H1 (cell line): Measurements from ENCODE around the gene FGGY. TPM values are rescaled to one million over a fixed set of nuclear protein-coding genes. Genes with fewer than 3 reads are reported as not detected.

Experiments used
- CTCF ChIA-PET: fragments of 300-600 bp; sonication (Branson Sonifier 250); formaldehyde crosslinking; loops from one replicate; lab custom pipeline; 2021; ENCODE audit not compliant: partially characterized antibody; lab: Charles Lee
- POLR2A ChIA-PET: fragments of 300-600 bp; sonication (Branson Sonifier 250); formaldehyde crosslinking; loops from one replicate; lab custom pipeline; 2021; ENCODE audit warnings: inconsistent platforms; ENCODE audit not compliant: partially characterized antibody; lab: Charles Lee
- DNase-seq, 2 experiments: peaks; one replicate each; pipeline versions ENCODE4 v3.0.0 to v3.0.0-alpha.2; 2010 to 2022; ENCODE audit warnings: low spot score in 2 of 2, low read depth in 1 of 2, mixed read lengths in 1 of 2
- FAIRE-seq: peaks from 2 replicates; lab custom pipeline; 2011; peaks lifted over from hg19 to GRCh38; lab: Jason Lieb, UNC
- H2AFZ ChIP-seq: 2 replicates; pipeline ENCODE4 v1.8.1; 2012; ENCODE audit warnings: low read length, inconsistent platforms
- H2AK5ac ChIP-seq: 2 replicates; pipeline ENCODE4 v1.6.1; 2013; ENCODE audit warnings: low read depth, low read length
- H2BK120ac ChIP-seq: replicated peaks from 2 replicates; pipeline ENCODE3; 2013; ENCODE audit warnings: low read depth, low read length, inconsistent platforms
- H2BK12ac ChIP-seq: 2 replicates; pipeline ENCODE4 v1.6.1; 2013; ENCODE audit warnings: low read depth, low read length
- H2BK15ac ChIP-seq: 2 replicates; pipeline ENCODE4 v1.6.1; 2013; ENCODE audit warnings: low read length
- H2BK20ac ChIP-seq: 2 replicates; pipeline ENCODE4 v1.6.1; 2013; ENCODE audit warnings: low read length
- H2BK5ac ChIP-seq: 2 replicates; pipeline ENCODE4 v1.6.1; 2013; ENCODE audit warnings: low read depth, low read length
- H3K14ac ChIP-seq: 2 replicates; pipeline ENCODE4 v1.6.1; 2013; ENCODE audit warnings: inconsistent platforms; ENCODE audit not compliant: insufficient read length
- H3K18ac ChIP-seq: 2 replicates; pipeline ENCODE4 v1.6.1; 2013; ENCODE audit warnings: low read length; ENCODE audit errors: extremely low read depth
- H3K23ac ChIP-seq: 2 replicates; pipeline ENCODE4 v1.6.1; 2013; ENCODE audit warnings: inconsistent platforms; ENCODE audit not compliant: insufficient read length
- H3K23me2 ChIP-seq: 2 replicates; pipeline ENCODE4 v1.6.1; 2013; ENCODE audit warnings: low read depth, low read length
- H3K27ac ChIP-seq: 2 replicates; pipeline ENCODE4 v1.6.1; 2011; ENCODE audit warnings: low read depth, low read length, inconsistent platforms
- H3K27me3 ChIP-seq, 4 experiments: replicated peaks in 1 of 4; 1 replicate in 1 of 4; 2 replicates in 3 of 4; pipeline versions ENCODE4 v1.6.1 to v1.8.1; 2011 to 2013; ENCODE audit warnings: low read length in 3 of 4, mild to moderate bottlenecking in 3 of 4, inconsistent platforms in 2 of 4, mixed read lengths in 2 of 4, moderate library complexity in 1 of 4; ENCODE audit not compliant: control insufficient read depth in 3 of 4, insufficient read depth in 3 of 4; ENCODE audit errors: extremely low read depth in 1 of 4
- H3K36me3 ChIP-seq, 4 experiments: 2 replicates each; pipeline versions ENCODE4 v1.6.1 to v1.8.1; 2011 to 2013; ENCODE audit warnings: mild to moderate bottlenecking in 4 of 4, low read length in 3 of 4, moderate library complexity in 2 of 4, control low read depth in 1 of 4, inconsistent platforms in 1 of 4; ENCODE audit not compliant: insufficient read depth in 4 of 4, control insufficient read depth in 2 of 4
- H3K4ac ChIP-seq: replicated peaks from 2 replicates; pipeline ENCODE3; 2013; ENCODE audit warnings: low read length, low read depth, mixed read lengths, inconsistent platforms; ENCODE audit not compliant: insufficient read length
- H3K4me1 ChIP-seq, 4 experiments: replicated peaks in 1 of 4; 1 replicate in 1 of 4; 2 replicates in 3 of 4; pipeline versions ENCODE4 v1.6.1 to v1.8.1; 2011 to 2013; ENCODE audit warnings: low read length in 3 of 4, inconsistent platforms in 2 of 4, mixed read lengths in 1 of 4; ENCODE audit not compliant: insufficient read depth in 4 of 4, control insufficient read depth in 3 of 4
- H3K4me2 ChIP-seq, 2 experiments: 2 replicates each; pipeline versions ENCODE4 v1.6.1 to v1.8.1; 2011 to 2013; ENCODE audit warnings: low read depth in 2 of 2, low read length in 2 of 2, control low read depth in 1 of 2, inconsistent platforms in 1 of 2, mild to moderate bottlenecking in 1 of 2; ENCODE audit not compliant: insufficient read depth in 1 of 2
- H3K4me3 ChIP-seq, 4 experiments: fragments of 200-600, 300-600 bp in 1 of 4; sonication (generic), shearing (Covaris generic), sonication (Bioruptor Twin) in 1 of 4; 2 replicates each; pipeline versions ENCODE4 v1.5.1 to v1.8.1; 2011 to 2016; ENCODE audit warnings: low read length in 4 of 4, low read depth in 3 of 4, control low read depth in 2 of 4, inconsistent platforms in 2 of 4, mild to moderate bottlenecking in 2 of 4, mixed read lengths in 1 of 4, moderate library complexity in 1 of 4; ENCODE audit not compliant: insufficient read depth in 2 of 4; ENCODE audit errors: extremely low read depth in 1 of 4
- H3K56ac ChIP-seq: replicated peaks from 2 replicates; pipeline ENCODE3; 2013; ENCODE audit warnings: low read depth, mild to moderate bottlenecking, mixed read lengths, low read length, inconsistent platforms; ENCODE audit not compliant: insufficient read length
- H3K79me1 ChIP-seq: 2 replicates; pipeline ENCODE4 v1.6.1; 2013; ENCODE audit warnings: low read depth, low read length, control low read depth
- H3K79me2 ChIP-seq, 2 experiments: 2 replicates each; pipeline versions ENCODE4 v1.6.1 to v1.8.1; 2012 to 2013; ENCODE audit warnings: low read length in 2 of 2, mild to moderate bottlenecking in 2 of 2, inconsistent platforms in 1 of 2; ENCODE audit not compliant: insufficient read depth in 2 of 2, control insufficient read depth in 1 of 2
- H3K9ac ChIP-seq, 4 experiments: replicated peaks in 1 of 4; 1 replicate in 1 of 4; 2 replicates in 3 of 4; pipeline versions ENCODE4 v1.6.1 to v1.8.1; 2011 to 2013; ENCODE audit warnings: low read depth in 3 of 4, low read length in 3 of 4, control low read depth in 2 of 4, mild to moderate bottlenecking in 2 of 4, moderate library complexity in 2 of 4, inconsistent platforms in 1 of 4; ENCODE audit errors: extremely low read depth in 1 of 4
- H3K9me3 ChIP-seq, 2 experiments: 2 replicates each; pipeline versions ENCODE4 v1.6.1 to v1.8.1; 2012 to 2013; ENCODE audit warnings: mild to moderate bottlenecking in 2 of 2, moderate library complexity in 2 of 2, control low read depth in 1 of 2, inconsistent platforms in 1 of 2, low read depth in 1 of 2, low read length in 1 of 2, mixed read lengths in 1 of 2; ENCODE audit not compliant: insufficient read depth in 2 of 2
- H4K20me1 ChIP-seq, 2 experiments: replicated peaks in 1 of 2; 2 replicates each; pipeline versions ENCODE3 to v1.8.1; 2011 to 2013; ENCODE audit warnings: inconsistent platforms in 2 of 2, low read length in 2 of 2, mild to moderate bottlenecking in 1 of 2; ENCODE audit not compliant: insufficient read depth in 2 of 2, control insufficient read depth in 1 of 2
- H4K5ac ChIP-seq: 2 replicates; pipeline ENCODE4 v1.6.1; 2013; ENCODE audit warnings: low read length, low read depth, mixed read lengths, inconsistent platforms; ENCODE audit not compliant: insufficient read length
- H4K8ac ChIP-seq: 2 replicates; pipeline ENCODE4 v1.8.0; 2013; ENCODE audit warnings: mild to moderate bottlenecking, moderate library complexity, low read length, inconsistent platforms; ENCODE audit not compliant: insufficient read depth; ENCODE audit errors: extremely low read depth
- H4K91ac ChIP-seq: replicated peaks from 2 replicates; pipeline ENCODE3; 2013; ENCODE audit warnings: low read length, mixed read lengths, inconsistent platforms; ENCODE audit not compliant: insufficient read length
- BACH1 ChIP-seq: IDR thresholded peaks from 2 replicates; pipeline ENCODE4 v1.6.1; 2012; ENCODE audit warnings: low read length, improper control_type of control experiment
- BCL11A ChIP-seq, 2 experiments: IDR thresholded peaks; one replicate each; pipeline ENCODE4 v1.6.1; 2011; ENCODE audit warnings: low read depth in 2 of 2, low read length in 2 of 2, mild to moderate bottlenecking in 2 of 2
- CHD2 ChIP-seq: IDR thresholded peaks from 2 replicates; pipeline ENCODE4 v1.6.1; 2012; ENCODE audit warnings: low read length, improper control_type of control experiment
- CTBP2 ChIP-seq: IDR thresholded peaks from 2 replicates; pipeline ENCODE4 v1.7.0; 2011; ENCODE audit warnings: borderline replicate concordance, mild to moderate bottlenecking, moderate library complexity, mixed read lengths, low read length; ENCODE audit not compliant: insufficient read depth, insufficient read length
- EGR1 ChIP-seq: IDR thresholded peaks from 2 replicates; pipeline ENCODE4 v1.6.1; 2011; ENCODE audit warnings: low read depth, low read length, borderline replicate concordance
- EZH2 ChIP-seq: fragments of 200-600 bp; sonication (generic); IDR thresholded peaks from 2 replicates; pipeline ENCODE4 v1.7.1; 2012; ENCODE audit warnings: low read depth, mild to moderate bottlenecking, moderate library complexity, low read length, inconsistent platforms; ENCODE audit not compliant: severe bottlenecking
- JUN ChIP-seq: IDR thresholded peaks from 2 replicates; pipeline ENCODE4 v1.6.1; 2011; ENCODE audit warnings: low read depth, mild to moderate bottlenecking, improper control_type of control experiment, low read length
- JUND ChIP-seq: IDR thresholded peaks from 2 replicates; pipeline ENCODE4 v1.6.1; 2011; ENCODE audit warnings: mild to moderate bottlenecking, improper control_type of control experiment, low read length
- MAFK ChIP-seq: IDR thresholded peaks from 2 replicates; pipeline ENCODE4 v1.6.1; 2012; ENCODE audit warnings: low read depth, mild to moderate bottlenecking, improper control_type of control experiment, low read length
- NANOG ChIP-seq: IDR thresholded peaks from 2 replicates; pipeline ENCODE4 v1.6.1; 2011; ENCODE audit warnings: low read length, low read depth, mild to moderate bottlenecking, inconsistent platforms; ENCODE audit not compliant: insufficient read depth, poor library complexity, severe bottlenecking
- SP2 ChIP-seq: IDR thresholded peaks from 2 replicates; pipeline ENCODE4 v1.6.1; 2012; ENCODE audit warnings: mild to moderate bottlenecking, low read length, inconsistent platforms
- SP4 ChIP-seq: IDR thresholded peaks from 2 replicates; pipeline ENCODE4 v1.6.1; 2012; ENCODE audit warnings: low read length, inconsistent platforms
- TAF1 ChIP-seq: IDR thresholded peaks from 2 replicates; pipeline ENCODE4 v1.6.1; 2011; ENCODE audit warnings: mild to moderate bottlenecking, low read depth, low read length
- whole genome bisulfite sequencing, 2 experiments: shearing (Covaris generic) in 1 of 2; methylation state at CpG; one replicate each; pipeline versions ENCODE4 v1.1.6 to v1.1.7; 2013 to 2015; ENCODE audit warnings: low lambda C conversion rate in 2 of 2, mixed read lengths in 2 of 2, inconsistent platforms in 1 of 2, low coverage in 1 of 2, missing lambda C conversion rate in 1 of 2; ENCODE audit not compliant: insufficient replicate concordance in 2 of 2, insufficient coverage in 1 of 2, insufficient read length in 1 of 2; ENCODE audit errors: extremely low coverage in 1 of 2, missing lambda C conversion rate in 1 of 2; 5-methylcytosine and 5-hydroxymethylcytosine counted together
- polyA plus RNA-seq, 7 experiments: library from polyadenylated mRNA; depleted of rRNA in 3 of 7; stranded (reverse) in 5 of 7; unstranded in 2 of 7; fragments of >200 nt in 5 of 7; fragments of 200-250 nt in 2 of 7; gene quantifications; 1 replicate in 5 of 7; 2 replicates in 1 of 7; 4 replicates in 1 of 7; pipeline versions ENCODE4 v1.2.1 to v1.2.3, GENCODE V29; 2011 to 2013; ENCODE audit warnings: missing spikeins in 2 of 7, mixed read lengths in 2 of 7
- total RNA-seq: library from RNA; stranded (reverse); fragmentation: NEBNext Ultra II Directional; extraction: Animal tissue kit (Norgen Biotek cat#: 25700); gene quantifications from 2 replicates; pipeline ENCODE4 v1.2.1, GENCODE V29; 2021
- TF ChIP-seq, protein P1 (sequence below): IDR thresholded peaks from 2 replicates; pipeline ENCODE4 v1.6.1; 2012; ENCODE audit warnings: inconsistent platforms

Gene FGGY
- total and polyA plus RNA-seq, 2 of the 8 experiments (the other 6 are each of a cell fraction or from before 2014, with no cell fraction given) = 10.3 to 12.5 TPM

DNA sequence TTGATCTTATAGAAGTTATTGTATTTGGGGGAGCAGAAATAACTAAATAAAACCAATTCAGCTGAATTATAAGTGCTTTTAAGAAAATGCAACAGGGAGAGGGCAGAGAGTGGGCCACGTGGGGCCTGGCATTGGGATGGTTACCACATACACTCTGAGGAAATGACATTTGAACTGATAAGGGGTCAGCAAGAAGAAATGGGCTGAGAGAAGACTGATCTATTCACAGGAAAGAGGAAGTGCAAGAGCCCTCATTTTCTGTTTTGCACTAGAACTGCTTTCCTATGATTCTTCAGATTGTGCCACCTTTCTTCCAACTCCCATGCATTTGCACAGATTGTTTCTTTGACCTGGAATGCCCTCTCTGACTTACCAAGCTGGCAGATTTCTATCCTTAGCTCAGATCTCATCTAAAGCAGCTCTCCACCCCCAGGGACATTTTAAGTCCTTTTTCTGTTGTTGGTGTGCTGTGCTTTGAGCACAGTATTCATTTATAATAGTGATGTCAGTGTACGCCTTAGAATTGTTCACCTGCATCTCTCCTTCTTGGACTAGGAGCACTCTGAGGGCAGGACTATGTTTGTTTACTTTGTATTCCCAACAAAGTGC, 115.9 kb downstream of the FGGY start:
- Histone ChIP-seq H4K8ac (no peak overlapping the region), H3K79me1 (no peaks in the 10 kb centered on the region), H2AK5ac (no peak overlapping the region), H3K4ac (no peak overlapping the region), H4K91ac (no peak overlapping the region), H3K4me1 (peaks cover 0 to 2% (median under 1%) of the 10 kb centered on the region in 4 experiments; a peak in 3 of 7 replicates), H3K4me3 (no peak overlapping the region), H2BK5ac (no peak overlapping the region), H3K27me3 (no peaks in the 10 kb centered on the region), H3K23ac (no peak overlapping the region), H2BK20ac (no peak overlapping the region), H2AFZ (no peak overlapping the region), H3K18ac (no peak overlapping the region), H4K5ac (no peak overlapping the region), H3K9ac (no peak overlapping the region), H3K23me2 (no peaks in the 10 kb centered on the region), H4K20me1 (no peaks in the 10 kb centered on the region), H3K14ac (no peak overlapping the region), H2BK120ac (no peak overlapping the region), H3K27ac (no peak overlapping the region), H3K56ac (no peak overlapping the region), H2BK12ac (no peak overlapping the region), H2BK15ac (no peak overlapping the region), H3K4me2 (no peak overlapping the region), H3K79me2 (no peaks in the 10 kb centered on the region), H3K36me3 (no peaks in the 10 kb centered on the region), H3K9me3 (no peaks in the 10 kb centered on the region)
- FAIRE-seq (no peak), DNase-seq (no peak)
- CTCF ChIA-PET = no interaction called here
- TF ChIP-seq MAFK (no peak), BACH1 (no peak), CHD2 (no peak), EGR1 (no peak), EZH2 (no peak), SP4 (no peak), SP2 (no peak), TAF1 (no peak), NANOG (no peak), CTBP2 (no peak), BCL11A (IDR thresholded peaks at IDR 0.05; ENCODE audit: low read depth in 2 of 2, low read length in 2 of 2) (no peak), JUND (no peak), JUN (no peak)
- TF ChIP-seq, protein P1, sequence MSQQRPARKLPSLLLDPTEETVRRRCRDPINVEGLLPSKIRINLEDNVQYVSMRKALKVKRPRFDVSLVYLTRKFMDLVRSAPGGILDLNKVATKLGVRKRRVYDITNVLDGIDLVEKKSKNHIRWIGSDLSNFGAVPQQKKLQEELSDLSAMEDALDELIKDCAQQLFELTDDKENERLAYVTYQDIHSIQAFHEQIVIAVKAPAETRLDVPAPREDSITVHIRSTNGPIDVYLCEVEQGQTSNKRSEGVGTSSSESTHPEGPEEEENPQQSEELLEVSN = no peak
- POLR2A ChIA-PET = no interaction called here
- WGBS, 2 experiments = 94% methylated on average over 2 of the region's 2 CpGs; no CpG with 5 or more reads in 1 of the 2 experiments
